Gastrocnemius medialis (tissue), 4 donors: ENCODE measurements around the gene ABCA6.

Experiments used
- CTCF ChIP-seq, 5 experiments: fragments of 450-650 bp in 3 of 5; fragments of 200-600 bp in 2 of 5; sonication (generic) in 2 of 5; IDR thresholded peaks in 4 of 5; conservative IDR thresholded peaks in 1 of 5; 1 replicate in 4 of 5; 2 replicates in 1 of 5; pipeline ENCODE4 v1.5.1; 2016 to 2019; ENCODE audit warnings: antibody characterized with exemption in 5 of 5, mild to moderate bottlenecking in 3 of 5, moderate library complexity in 3 of 5
- POLR2A ChIP-seq, 2 donors: fragments of 450-650 bp; IDR thresholded peaks; one replicate each; pipeline ENCODE4 v1.6.1; 2017; ENCODE audit warnings: antibody characterized with exemption in 2 of 2, mild to moderate bottlenecking in 2 of 2, moderate library complexity in 2 of 2

- no peak for TF ChIP-seq CTCF (IDR thresholded peaks at IDR 0.05 in 4 of 5, conservative IDR thresholded peaks at IDR 0.05 in 1 of 5)
- TF ChIP-seq POLR2A (IDR thresholded peaks at IDR 0.05) = no peak
These were observed 31.4 kb upstream of the ABCA6 start for GRCh38 chr17:69173118-69173517.
